HEK293T (cell line): ENCODE measurements around the gene OR6J1.

Experiments
- CTCF ChIA-PET: fragments of 350-600 bp; formaldehyde crosslinking; extraction: SDS; loops from one replicate; lab custom pipeline; 2021; ENCODE audit warnings: antibody characterized with exemption, inconsistent platforms; lab: Yijun Ruan, JAX
- POLR2A ChIA-PET: fragments of 350-600 bp; formaldehyde crosslinking; extraction: SDS; loops from one replicate; lab custom pipeline; 2020; ENCODE audit warnings: antibody characterized with exemption, inconsistent platforms; lab: Yijun Ruan, JAX
- DNase-seq: peaks from one replicate; pipeline ENCODE4 v3.0.0; 2012; ENCODE audit warnings: mixed read lengths; ENCODE audit errors: extremely low spot score
- ARNT ChIP-seq: fragments of 450-650 bp; IDR thresholded peaks from 2 replicates; pipeline ENCODE4 v1.6.1; 2017; ENCODE audit warnings: mild to moderate bottlenecking
- BHLHE40 ChIP-seq: fragments of 450-650 bp; IDR thresholded peaks from 2 replicates; pipeline ENCODE4 v1.6.1; 2016; ENCODE audit warnings: mild to moderate bottlenecking, moderate library complexity, borderline replicate concordance
- CTBP1 ChIP-seq: fragments of 450-650 bp; IDR thresholded peaks from 2 replicates; pipeline ENCODE4 v1.6.1; 2016; ENCODE audit warnings: borderline replicate concordance
- ELF4 ChIP-seq: fragments of 450-650 bp; IDR thresholded peaks from 2 replicates; pipeline ENCODE4 v1.6.1; 2017; ENCODE audit warnings: antibody characterized with exemption
- FOXA1 ChIP-seq: fragments of 450-650 bp; IDR thresholded peaks from 2 replicates; pipeline ENCODE4 v1.6.1; 2016; ENCODE audit warnings: mild to moderate bottlenecking
- FOXK2 ChIP-seq: fragments of 450-650 bp; IDR thresholded peaks from 2 replicates; pipeline ENCODE4 v1.6.1; 2016; ENCODE audit warnings: mild to moderate bottlenecking
- FOXM1 ChIP-seq: fragments of 450-650 bp; IDR thresholded peaks from 2 replicates; pipeline ENCODE4 v1.6.1; 2017; ENCODE audit warnings: mild to moderate bottlenecking, borderline replicate concordance
- HDGF ChIP-seq: fragments of 450-650 bp; IDR thresholded peaks from 2 replicates; pipeline ENCODE4 v1.6.1; 2017; ENCODE audit warnings: antibody characterized with exemption, borderline replicate concordance
- L3MBTL2 ChIP-seq: fragments of 450-650 bp; conservative IDR thresholded peaks from 2 replicates; pipeline ENCODE4 v1.6.1; 2016; ENCODE audit warnings: mild to moderate bottlenecking
- LEF1 ChIP-seq: fragments of 450-650 bp; IDR thresholded peaks from 2 replicates; pipeline ENCODE4 v1.6.1; 2017; ENCODE audit warnings: mild to moderate bottlenecking, borderline replicate concordance
- NFRKB ChIP-seq: fragments of 450-650 bp; IDR thresholded peaks from 2 replicates; pipeline ENCODE4 v1.6.1; 2016; ENCODE audit warnings: mild to moderate bottlenecking, moderate library complexity
- PKNOX1 ChIP-seq: fragments of 450-650 bp; IDR thresholded peaks from 2 replicates; pipeline ENCODE4 v1.6.1; 2016
- SP1 ChIP-seq: fragments of 450-650 bp; IDR thresholded peaks from 2 replicates; pipeline ENCODE4 v1.6.1; 2017
- SUZ12 ChIP-seq: fragments of 450-650 bp; IDR thresholded peaks from 2 replicates; pipeline ENCODE4 v1.6.1; 2016; ENCODE audit warnings: mild to moderate bottlenecking
- TARDBP ChIP-seq: fragments of 450-650 bp; IDR thresholded peaks from 2 replicates; pipeline ENCODE4 v1.6.1; 2016
- ZNF384 ChIP-seq: fragments of 450-650 bp; IDR thresholded peaks from 2 replicates; pipeline ENCODE4 v1.6.1; 2016

The OR6J1 gene

GRCh38 chr14:22664261-22664660 lies 20.1 kb upstream of the OR6J1 start:
- ChIA-PET POLR2A (interaction anchor here (0.7 to 1.5 kb wide), 4 partner anchors 11 to 102 kb away, joined by 3 to 4 read pairs (median 3); partner anchors contain the start of gene OXA1L), CTCF (interaction anchor here (0.6 to 1.3 kb wide), 5 partner anchors 11 to 191 kb away, joined by 3 to 8 read pairs (median 4); no protein-coding TSS in a partner anchor)
- peak; percentile 64 for DNase-seq
- no peak for TF ChIP-seq PKNOX1
- TF ChIP-seq HDGF = no peak
- no peak for TF ChIP-seq LEF1
- TF ChIP-seq SUZ12 = no peak
- TF ChIP-seq L3MBTL2 = peak; percentile 21; the same call in 1 of the 2 replicates

- no peak for TF ChIP-seq SUZ12
- TF ChIP-seq CTBP1 = no peak
- DNase-seq = no peak
- ChIA-PET POLR2A (no interaction called here), CTCF (interaction anchor here (0.6 to 3.5 kb wide), 3 partner anchors 10 to 90 kb away, joined by 3 to 14 read pairs (median 6); no protein-coding TSS in a partner anchor)
Measured at GRCh38 chr14:22660654-22661053, 16.5 kb upstream of the OR6J1 start.

- TF ChIP-seq ZNF384 (no peak), PKNOX1 (no peak), BHLHE40 (no peak), NFRKB (no peak), ARNT (no peak), CTBP1 (no peak), LEF1 (no peak), SP1 (no peak), L3MBTL2 (no peak), FOXA1 (no peak), HDGF (no peak), FOXK2 (no peak)
- POLR2A ChIA-PET = interaction anchor here (1.0 to 3.5 kb wide), 2 partner anchors 69 to 107 kb away, joined by 4 to 19 read pairs; partner anchors contain the start of gene OXA1L
- CTCF ChIA-PET = interaction anchor here (0.9 to 3.5 kb wide), 10 partner anchors 8 to 201 kb away, joined by 3 to 14 read pairs (median 4); no protein-coding TSS in a partner anchor
- DNase-seq = no peak
Measured at GRCh38 chr14:22658946-22659345, 14.8 kb upstream of the OR6J1 start.

- DNase-seq = no peak
- no peak for TF ChIP-seq HDGF
- no peak for TF ChIP-seq TARDBP
- TF ChIP-seq ZNF384 = no peak
- no peak for TF ChIP-seq LEF1
- no peak for TF ChIP-seq FOXA1
- TF ChIP-seq CTBP1 = no peak
- TF ChIP-seq NFRKB = no peak
- no peak for TF ChIP-seq BHLHE40
- TF ChIP-seq SUZ12 = no peak
- TF ChIP-seq FOXK2 = no peak
- TF ChIP-seq FOXM1 = no peak
- TF ChIP-seq PKNOX1 = no peak
- no peak for TF ChIP-seq L3MBTL2
- no peak for TF ChIP-seq ELF4
- TF ChIP-seq SP1 = no peak
- TF ChIP-seq ARNT = no peak
- ChIA-PET POLR2A (interaction anchor here (3.5 kb wide), 1 partner anchor 108 kb away, joined by 19 read pairs; the partner anchor contains the start of gene OXA1L), CTCF (interaction anchor here (0.5 to 3.5 kb wide), 13 partner anchors 9 to 165 kb away, joined by 3 to 14 read pairs (median 3); partner anchors contain the start of gene OR6J1)
Measured at GRCh38 chr14:22657861-22658260, 13.7 kb upstream of the OR6J1 start.

- DNase-seq = no peak
- ChIA-PET POLR2A (interaction anchor here (3.5 kb wide), 1 partner anchor 109 kb away, joined by 19 read pairs; the partner anchor contains the start of gene OXA1L), CTCF (interaction anchor here (0.8 to 3.5 kb wide), 6 partner anchors 8 to 166 kb away, joined by 3 to 14 read pairs (median 4); partner anchors contain the start of gene OR6J1)
- TF ChIP-seq SUZ12 = no peak
- TF ChIP-seq FOXK2 = no peak
- TF ChIP-seq FOXM1 = no peak
- TF ChIP-seq BHLHE40 = no peak
- no peak for TF ChIP-seq L3MBTL2
- TF ChIP-seq SP1 = no peak
- no peak for TF ChIP-seq LEF1
- no peak for TF ChIP-seq PKNOX1
- TF ChIP-seq CTBP1 = no peak
- no peak for TF ChIP-seq NFRKB
Measured at GRCh38 chr14:22656945-22657731, 13.0 kb upstream of the OR6J1 start.
